ENCODE measurements around the gene CD84. TPM values are rescaled to one million over a fixed set of nuclear protein-coding genes. Genes with fewer than 3 reads are reported as not detected.
A peak's percentile ranks its signal among the peaks of the same experiment; 100 is the strongest.
"Not testable (repeated sequence)": the region's sequence is repeated elsewhere in the genome, so short reads cannot be mapped to it uniquely, and the experiment has no call there.

The CD84 gene
- polyA plus RNA-seq, 10 donors: 0.71 to 3.8 (median 1.8) TPM

DNA sequence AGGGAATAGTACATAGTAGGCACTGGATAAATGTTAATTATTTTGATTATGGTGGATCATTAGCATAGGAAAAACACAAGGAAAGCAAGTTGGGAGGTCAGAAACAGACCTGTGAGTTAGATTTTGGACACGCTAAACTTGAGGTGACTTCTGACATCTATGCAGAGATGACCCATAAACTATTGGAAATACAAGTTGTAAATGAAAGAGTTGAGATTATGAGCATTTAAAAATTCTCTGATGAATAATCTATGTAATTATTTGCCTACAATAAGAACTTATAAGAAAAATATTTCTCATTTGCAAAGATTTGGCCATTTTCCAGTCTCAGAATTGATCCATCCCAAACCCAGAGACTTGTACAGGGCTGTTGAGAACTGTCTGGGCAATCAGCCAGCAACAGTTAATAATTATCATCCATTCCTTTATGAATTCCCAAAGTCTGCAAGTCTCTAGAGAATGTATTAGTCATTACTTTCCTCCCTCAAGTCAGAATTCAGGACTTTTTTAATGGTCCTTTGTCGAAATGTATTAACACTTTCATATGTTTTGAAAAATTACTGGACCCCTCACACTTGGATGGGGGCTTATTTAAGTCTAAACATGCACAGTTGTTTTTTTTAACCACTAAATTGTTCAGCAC, 36.9 kb downstream of the CD84 start:
- no peak for DNase-seq

DNA sequence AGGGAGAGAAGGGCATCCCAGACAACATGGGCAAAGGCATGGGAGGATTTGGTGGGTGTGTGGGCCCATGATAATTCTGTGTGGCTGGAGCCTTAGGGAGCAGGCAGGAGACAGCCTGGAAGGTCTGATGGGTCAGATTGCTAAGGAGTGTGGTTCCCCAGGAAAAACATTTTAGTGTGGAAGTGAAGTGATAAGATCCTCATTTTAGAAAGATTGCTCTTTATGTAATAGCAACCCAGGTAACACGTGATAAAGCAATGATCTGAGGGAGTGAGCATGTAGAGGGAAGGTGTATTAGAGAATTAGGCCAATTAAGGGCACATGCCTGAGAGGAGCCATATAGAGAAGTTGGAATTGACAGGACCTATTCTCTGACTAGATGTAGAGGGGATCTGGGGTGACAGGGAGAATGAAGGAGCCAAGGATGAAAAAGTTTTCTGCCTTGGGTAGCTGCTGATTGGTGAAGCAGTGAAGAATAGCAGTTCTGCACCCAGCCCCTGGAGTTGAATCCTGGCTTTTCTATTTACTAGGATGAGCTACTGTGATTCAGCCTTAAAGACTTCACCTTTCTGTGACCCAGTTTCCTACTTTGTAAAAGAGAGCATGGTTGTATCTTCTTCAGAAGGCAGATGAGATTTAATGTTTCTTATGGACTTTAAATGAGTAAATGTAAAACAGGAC, 37.5 kb downstream of the CD84 start:
- DNase-seq: no peak

DNA sequence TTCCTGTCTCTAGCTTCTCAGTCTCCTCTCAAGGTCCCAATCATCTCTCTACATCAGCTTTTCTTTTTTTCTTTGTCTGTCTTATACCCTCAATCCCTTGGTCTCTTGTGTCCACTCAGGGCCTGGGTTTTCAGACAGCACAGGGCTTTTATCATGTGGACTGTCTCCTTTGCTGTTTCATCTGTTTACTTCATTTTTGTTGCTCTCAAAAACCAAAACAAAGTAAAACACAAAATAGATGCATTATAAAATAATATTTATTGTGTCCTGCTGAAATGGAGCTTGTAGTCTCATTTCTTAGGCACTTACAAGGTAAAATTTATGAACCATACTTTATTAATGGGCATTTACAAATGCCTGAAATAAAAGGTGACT, 38.5 kb downstream of the CD84 start:
- DNase-seq: no peak

DNA sequence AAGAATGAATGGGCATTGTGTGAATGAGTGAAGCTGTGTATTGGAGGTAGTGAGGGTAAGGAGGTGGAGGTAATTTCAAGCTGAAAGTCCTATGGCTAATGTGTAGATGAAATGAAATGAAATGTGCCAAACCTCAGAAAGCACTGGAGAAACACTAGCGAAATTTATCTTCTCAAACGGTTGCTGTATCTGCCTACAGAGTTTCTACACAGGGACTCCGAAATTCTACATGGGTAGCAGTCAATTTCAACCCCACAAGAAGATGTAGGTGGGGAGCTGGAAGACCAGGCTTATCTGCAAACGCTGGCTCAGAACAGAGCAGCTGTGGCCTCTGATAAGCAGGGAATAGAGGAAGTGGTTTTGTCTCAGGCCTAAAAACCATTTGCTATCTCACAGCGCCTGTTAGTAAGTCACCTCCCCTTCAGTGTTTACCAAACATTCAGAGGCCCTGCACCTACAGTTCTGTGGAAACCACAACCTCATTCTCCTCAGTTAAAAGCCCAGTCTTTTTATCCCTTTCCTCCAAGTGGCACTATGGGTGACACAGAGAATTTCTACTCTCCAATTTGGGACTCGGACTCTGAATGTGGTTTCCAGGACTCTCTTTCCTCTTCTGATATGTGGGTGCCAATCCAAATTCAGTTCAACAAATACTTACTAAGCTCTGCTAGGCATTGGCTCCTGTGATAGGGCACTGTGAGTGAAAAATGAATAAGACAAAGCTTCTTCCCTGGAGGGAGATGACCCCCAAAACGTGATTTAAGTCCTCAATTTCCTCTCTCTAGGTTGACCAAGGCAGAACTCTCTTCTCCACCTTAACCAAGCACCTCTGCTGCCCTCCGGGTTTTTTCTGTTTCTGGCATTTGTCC, 39.1 kb downstream of the CD84 start:
- peak in 1 of 3 donors; percentile 26 for DNase-seq

DNA sequence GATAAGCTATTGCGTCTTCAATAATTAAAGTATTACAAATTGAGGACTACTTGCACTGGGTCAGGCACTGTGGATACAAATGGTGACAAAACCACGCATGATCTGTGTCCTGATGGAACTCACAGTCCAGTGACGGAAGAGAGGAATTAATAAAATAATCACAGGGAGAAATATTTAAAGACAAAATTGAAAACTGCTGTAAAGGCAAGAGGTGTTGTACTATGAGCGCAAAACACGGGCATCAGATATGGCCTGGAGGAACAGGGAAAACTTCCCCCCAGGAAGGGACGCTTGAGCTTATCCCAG, 39.7 kb downstream of the CD84 start:
- DNase-seq: no peak

DNA sequence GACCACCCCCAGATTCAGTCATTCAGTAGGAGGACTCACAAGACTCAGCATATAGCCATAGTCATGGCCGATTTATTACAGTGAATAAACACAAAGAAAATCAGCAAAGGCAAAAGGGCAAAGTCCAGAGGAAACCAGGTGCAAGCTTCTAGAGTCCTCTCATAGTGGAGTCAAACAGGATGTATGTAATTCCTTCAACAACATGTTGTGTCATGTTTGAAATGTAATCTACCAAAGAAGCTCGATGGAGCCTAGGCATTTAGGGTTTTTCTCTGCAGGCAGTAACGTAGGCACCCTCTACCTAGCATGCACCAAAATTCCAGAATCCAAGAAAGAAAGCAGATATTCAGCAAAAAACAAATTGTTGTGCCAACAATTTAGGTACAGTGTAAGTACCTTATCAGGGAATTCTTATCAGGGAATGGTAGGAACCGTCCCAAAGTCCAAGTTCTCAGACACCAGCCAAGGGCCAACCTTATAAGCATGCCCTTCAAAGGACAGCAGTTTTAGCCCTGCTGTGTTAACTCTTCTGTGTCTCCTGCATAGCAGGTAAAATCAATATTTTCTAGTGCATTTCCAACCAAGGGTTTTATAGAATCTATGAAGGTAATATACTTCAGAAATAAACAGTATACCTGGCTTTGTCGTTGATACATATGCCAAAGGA, 40.2 kb downstream of the CD84 start:
- no peak for DNase-seq

DNA sequence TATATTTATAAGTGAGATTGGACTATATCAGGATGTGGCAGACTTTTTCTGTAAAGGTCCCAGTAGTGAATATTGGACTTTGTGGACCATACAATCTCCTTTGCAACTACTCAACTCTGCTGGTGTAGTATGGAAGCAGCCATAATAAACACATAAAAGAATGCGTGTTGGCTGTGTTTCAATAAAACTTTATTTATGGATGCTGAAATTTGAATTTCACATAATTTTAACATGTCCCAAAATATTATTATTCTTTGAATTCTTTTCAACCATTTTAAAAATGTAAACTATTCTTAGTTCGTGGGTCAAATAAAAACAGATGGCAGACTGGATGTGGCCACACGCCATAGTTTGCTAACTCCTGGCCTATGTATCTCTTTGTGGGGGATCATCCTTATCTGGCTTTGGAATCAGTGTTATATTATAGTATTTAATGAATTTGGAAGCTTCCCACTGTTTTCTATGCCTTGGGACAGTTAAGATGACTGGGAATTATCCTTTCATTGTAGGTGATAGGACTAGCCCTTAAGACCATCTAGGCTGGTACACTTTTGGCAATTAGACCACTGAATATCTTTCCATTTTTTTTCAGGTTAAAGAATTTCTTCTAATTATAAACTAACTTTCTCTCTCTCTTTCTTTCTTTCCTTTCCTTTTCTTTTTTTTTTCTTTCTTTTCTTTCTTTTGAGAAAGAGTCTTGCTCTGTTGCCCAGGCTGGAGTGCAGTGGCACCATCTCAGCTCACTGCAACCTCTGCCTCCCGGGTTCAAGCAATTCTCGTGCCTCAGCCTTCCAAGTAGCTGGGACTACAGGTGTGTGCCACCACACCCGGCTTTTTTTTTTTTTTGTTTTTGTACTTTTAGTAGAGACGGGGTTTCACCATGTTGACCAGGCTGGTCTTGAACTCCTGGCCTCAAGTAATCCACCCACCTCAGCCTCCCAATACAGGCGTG, 41.3 kb downstream of the CD84 start:
- no peak for DNase-seq

DNA sequence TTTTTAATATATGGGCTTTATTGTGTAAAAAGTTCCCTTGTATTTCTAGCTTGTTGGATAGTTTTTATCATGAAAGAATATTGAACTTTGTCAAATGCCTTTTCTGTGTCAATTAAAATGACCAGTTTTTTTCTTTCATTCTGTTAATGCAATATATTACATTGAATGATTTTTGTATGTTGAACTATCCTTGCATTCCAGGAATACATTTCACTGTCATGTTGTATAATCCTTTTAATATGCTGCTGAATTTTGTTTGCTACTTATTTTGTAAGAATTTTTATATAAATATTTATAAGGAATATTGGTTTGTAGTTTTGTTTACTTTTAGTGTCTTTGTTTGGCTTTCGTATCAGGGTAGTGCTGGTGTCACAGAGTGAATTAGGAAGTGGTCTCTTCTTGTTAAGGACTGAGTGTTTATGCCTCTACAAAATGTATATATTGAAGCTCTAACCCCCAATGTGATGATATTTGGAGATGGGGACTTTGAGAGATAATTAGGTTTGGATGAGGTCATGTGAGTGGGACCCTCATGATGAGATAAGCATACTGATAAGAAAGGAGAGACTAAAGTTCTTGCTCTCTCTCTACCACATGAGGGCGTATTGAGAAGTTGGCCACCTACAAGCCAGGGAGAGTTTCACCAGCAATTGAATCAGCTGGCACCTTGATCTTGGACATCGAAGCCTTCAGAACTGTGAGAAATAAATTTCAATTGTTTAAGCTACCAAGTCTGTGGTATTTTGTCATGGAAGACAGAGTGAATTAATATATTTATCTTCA, 44.3 kb downstream of the CD84 start:
- DNase-seq: no peak

DNA sequence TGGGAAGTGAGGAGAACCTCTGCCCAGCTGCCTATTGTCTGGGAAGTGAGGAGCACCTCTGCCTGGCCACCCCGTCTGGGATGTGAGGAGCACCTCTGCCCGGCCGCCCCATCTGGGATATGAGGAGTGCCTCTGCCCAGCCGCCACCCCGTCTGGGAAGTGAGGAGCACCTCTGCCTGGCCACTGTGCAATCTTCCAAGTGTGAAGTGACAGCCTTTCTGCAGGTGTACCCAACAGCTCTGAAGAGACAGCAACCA, 46.8 kb downstream of the CD84 start:
- not testable (repeated sequence) for DNase-seq

DNA sequence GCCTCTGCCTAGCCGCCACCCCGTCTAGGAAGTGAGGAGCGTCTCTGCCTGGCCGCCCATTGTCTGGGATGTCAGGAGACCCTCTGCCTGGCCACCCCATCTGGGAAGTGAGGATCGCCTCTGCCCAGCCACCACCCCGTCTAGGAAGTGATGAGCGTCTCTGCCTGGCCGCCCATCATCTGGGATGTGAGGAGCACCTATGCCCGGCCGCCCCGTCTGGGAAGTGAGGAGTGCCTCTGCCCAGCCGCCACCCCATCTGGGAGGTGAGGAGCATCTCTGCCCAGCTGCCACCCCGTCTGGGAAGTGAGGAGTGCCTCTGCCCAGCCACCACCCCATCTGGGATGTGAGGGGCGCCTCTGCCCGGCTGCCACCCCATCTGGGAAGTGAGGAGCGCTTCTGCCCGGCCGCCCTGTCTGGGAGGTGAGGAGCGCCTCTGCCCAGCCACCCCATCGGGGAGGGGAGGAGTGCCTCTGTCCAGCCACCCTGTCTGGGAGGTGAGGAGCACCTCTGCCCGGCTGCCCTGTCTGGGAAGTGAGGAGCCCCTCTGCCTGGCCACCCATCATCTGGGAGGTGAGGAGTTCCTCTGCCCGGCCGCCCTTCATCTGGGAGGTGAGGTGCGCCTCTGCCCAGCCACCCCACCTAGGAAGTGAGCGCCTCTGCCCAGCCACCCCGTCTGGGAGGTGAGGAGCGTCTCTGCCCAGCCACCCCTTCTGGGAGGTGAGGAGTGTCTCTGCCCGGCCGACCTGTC, 47.3 kb downstream of the CD84 start:
- not testable (repeated sequence) for DNase-seq

DNA sequence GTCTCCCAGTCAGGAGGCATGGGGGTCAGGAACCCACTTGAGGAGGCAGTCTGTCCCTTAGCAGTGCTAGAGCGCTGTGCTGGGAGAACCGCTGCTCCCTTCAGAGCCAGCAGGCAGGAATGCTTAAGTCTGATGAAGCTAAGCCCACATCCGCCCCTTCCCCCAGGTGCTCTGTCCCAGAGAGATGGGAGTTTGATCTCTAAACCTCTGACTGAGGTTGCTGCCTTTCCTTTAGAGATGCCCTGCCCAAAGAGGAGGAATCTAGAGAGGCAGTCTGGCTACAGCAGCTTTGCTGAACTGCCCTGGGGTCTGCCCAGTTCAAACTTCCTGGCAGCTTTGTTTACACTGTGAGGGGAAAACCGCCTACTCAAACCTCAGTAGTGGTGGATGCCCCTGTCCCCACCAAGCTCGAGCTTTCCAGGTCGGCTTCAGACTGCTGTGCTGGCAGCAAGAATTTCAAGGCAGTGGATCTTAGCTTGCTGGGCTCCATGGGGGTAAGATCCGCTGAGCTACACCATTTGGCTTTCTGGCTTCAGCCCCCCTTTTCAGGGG, 49.8 kb downstream of the CD84 start:
- DNase-seq: not testable (repeated sequence)

DNA sequence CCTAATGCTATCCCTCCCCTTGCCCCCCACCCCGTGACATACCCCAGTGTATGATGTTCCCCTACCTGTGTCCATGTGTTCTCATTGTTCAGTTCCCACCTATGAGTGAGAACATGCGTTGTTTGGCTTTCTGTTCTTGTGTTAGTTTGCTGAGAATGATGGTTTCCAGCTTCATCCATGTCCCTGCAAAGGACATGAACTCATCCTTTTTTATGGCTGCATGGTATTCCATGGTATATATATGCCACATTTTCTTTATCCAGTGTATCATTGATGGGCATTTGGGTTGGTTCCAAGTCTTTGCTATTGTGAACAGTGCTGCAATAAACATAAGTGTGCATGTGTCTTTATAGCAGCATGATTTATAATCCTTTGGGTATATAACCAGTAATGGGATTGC, 55.5 kb downstream of the CD84 start:
- not testable (repeated sequence) for DNase-seq

DNA sequence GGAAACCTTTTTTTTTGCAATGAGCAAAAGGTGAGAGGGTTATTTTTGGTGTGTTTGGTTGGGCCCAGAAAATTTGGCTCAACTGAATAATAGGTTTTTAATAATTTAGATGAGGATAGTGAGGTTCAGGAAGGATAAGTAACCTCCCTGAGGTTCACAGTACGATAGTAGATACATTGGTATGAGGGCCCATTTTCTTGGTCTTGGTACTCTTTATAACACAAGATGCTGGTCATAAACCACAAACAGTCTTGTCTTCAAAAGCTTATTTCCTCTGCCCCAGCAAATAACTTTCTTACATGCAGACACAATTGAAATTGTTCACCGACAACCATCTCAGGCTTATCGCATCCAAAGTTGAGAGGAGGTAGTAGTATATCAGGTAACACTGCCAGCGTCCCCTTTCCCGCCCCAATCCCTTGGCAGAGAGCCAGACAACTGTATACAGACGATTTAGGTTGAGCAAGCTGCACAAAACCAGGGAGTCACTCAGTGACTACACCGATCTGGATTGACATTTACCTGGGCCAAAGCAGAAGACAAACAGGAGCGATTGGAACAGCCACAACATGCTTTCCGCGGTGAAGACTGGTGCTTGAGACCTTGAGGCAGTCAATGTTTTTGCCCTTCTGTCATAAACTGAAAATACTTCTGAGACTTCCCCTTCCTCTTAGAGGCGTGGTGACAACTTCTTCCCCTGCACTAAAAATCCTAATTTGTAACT, 56.5 kb downstream of the CD84 start, which contains the start of gene SLAMF6:
TSS of gene SLAMF6 (minus strand) at position 634 of the 724 bp plus-strand sequence. CDS start at position 571, 63 bp downstream.
- no peak for DNase-seq

DNA sequence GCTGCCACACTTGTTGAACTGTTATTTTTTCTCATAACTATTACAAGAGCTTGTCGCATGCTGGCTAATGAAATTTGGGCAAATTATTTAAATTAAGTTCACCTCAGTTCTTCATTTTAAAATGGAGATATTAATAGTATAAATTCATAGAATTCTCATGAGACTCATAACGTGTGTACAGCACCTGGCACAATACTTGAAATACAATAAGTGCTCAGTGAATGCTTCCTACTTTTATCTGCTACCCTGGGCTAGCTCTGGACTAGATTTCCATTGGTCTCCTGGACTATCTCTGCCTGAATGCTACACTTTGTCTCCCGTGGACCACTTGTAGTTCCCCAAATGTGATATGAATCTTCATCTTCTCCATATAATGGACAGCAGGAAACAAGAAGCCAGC, 57.2 kb downstream of the CD84 start:
- DNase-seq: no peak

DNA sequence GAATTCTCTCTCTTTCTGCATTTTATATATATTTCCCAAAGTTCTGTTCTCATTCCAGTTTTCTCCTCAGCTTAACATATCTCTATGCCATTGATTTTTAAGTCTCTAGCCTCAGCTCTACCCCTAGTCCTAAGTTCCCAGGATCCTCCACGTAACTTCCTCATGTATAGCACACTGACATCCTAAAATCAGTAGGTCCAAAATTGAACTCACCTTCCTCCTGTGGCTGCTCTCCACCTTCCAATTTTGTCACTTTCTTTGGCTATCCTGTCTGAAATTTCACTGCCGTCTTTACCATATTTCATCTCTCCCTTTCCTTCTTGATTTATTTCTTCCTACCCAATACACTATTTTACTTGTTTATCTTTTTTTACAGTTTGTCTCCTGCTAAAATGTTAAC, 57.7 kb downstream of the CD84 start:
- no peak for DNase-seq

DNA sequence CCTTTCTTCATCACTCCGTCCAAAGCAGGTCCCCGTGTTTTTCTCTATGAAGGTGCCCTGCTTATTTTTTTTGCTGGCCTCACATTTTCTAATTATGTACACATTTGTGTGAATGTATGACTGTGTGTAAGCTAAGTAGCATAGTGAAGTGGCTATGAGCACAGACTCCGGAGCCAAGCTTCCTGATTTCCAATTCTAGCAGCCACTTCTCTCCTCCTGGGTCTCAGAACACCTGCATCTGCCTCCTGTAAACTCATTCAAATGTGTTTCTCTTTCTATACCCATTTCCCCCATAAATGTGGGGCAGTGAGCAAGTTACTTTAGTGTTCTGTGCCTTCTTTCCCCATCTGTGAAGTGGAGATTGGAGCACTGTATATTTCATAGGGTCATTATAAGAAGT, 58.3 kb downstream of the CD84 start:
- DNase-seq: no peak

DNA sequence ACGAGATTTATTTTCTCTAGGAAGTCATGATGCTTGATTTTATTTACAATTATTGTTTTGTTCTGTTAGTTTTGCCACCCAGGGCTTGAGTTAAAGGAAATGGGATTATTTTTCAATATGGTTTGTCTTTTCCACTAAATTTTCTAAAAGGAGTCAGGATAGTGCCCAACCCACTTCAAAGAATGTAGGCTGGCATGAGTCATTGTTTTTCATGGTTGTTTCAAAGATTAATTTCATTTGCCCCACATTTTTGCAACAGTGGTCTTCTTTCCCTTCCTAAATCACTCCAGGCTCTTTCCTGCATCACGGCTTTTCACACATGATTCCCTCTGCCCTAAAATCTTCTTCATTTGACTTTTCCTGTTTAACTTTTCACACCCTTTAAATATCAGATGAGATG, 58.7 kb downstream of the CD84 start:
- no peak for DNase-seq

DNA sequence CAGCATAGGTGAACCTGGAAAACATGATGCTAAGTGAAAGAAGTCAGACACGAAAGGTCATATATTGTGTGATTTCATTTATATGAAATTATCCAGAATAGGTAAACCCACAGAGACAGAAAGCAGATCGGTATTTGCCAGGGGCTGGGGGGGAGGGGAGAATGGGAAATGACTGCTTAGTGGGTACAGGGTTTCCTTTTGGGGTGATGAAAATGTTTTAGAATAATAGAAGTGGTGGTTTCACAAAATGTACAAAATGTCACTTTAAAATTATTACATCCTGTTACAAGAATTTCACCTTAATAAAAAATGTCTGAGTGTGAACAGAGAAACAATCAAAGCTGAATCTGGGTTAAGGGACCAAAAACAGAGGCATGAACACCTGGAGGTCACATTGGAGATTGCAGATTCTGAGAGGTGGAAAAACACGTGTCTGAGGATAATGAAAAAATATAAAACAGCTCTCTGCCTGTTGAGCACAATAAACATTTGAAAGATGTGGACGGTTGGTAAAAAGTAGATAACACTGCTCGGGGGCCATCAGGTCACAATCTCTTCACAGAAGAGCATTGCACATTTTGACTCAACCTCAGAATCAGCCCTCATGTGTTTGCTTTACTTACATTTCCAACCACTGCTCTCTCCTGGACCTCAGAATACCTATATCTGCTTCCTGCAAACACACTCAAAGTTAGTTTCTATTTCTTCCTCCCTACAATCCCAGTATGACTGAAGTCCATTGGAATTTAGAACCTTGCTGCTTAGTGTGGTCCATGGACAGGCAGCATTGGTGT, 59.5 kb downstream of the CD84 start:
- DNase-seq: no peak
